Smooth muscle cell of bladder (primary cell): ENCODE data around the gene DNAJC8. TPM values are rescaled to one million over a fixed set of nuclear protein-coding genes. Genes with fewer than 3 reads are reported as not detected.

ENCODE experiments used
- total RNA-seq: library from RNA; depleted of rRNA; stranded (reverse); fragments of >200 nt; gene quantifications from 2 replicates; pipeline ENCODE4 v1.2.3, GENCODE V29; 2014

Gene DNAJC8
- total RNA-seq, result 53.5 and 60.5 TPM in 2 replicates

GRCh38 chr1:28232558-28233263 lies at the start of gene DNAJC8:
TSS of gene DNAJC8 (minus strand) at chr1:28233029. CDS start at chr1:28232998, 31 bp downstream.

GRCh38 chr1:28259252-28259933 lies 26.6 kb upstream of the DNAJC8 start, which contains the start of gene SESN2:
TSS of gene SESN2 (plus strand) at chr1:28259518. CDS start at chr1:28259848, 330 bp downstream.

GRCh38 chr1:28235755-28236655 lies 3.2 kb upstream of the DNAJC8 start, which contains the start of gene ATP5IF1:
TSS of gene ATP5IF1 (plus strand) at chr1:28236124. CDS start at chr1:28236184, 60 bp downstream.

GRCh38 chr1:28176492-28177470 lies 56.0 kb downstream of the DNAJC8 start, which contains the start of gene PTAFR:
TSS of gene PTAFR (minus strand) at chr1:28176690. CDS start at chr1:28151021, 25,669 bp downstream.

Other genes starting within 250 kb of the DNAJC8 start
- 8.1 and 8.5 TPM in 2 replicates for gene EYA3, start 144.4 kb downstream of the DNAJC8 start, total RNA-seq
- not detected in 2 replicates for gene PTAFR, start 56.3 kb downstream of the DNAJC8 start, total RNA-seq
- 181 and 203 TPM in 2 replicates for gene ATP5IF1, start 3.1 kb upstream of the DNAJC8 start, total RNA-seq
- 19.4 and 27.0 TPM in 2 replicates for gene SESN2, start 26.5 kb upstream of the DNAJC8 start, total RNA-seq
- 20.2 and 26.3 TPM in 2 replicates for gene MED18, start 96.0 kb upstream of the DNAJC8 start, total RNA-seq
- gene PHACTR4, start 136.7 kb upstream of the DNAJC8 start, total RNA-seq, result 3.1 and 3.7 TPM in 2 replicates